HEK293 (cell line): ENCODE measurements around the gene WASL.
"Not testable (repeated sequence)": the region's sequence is repeated elsewhere in the genome, so short reads cannot be mapped to it uniquely, and the experiment has no call there.

Source experiments
- CTCF ChIA-PET: fragments of 350-600 bp; formaldehyde crosslinking; extraction: SDS; loops from one replicate; lab custom pipeline; 2021; ENCODE audit warnings: antibody characterized with exemption; lab: Yijun Ruan, JAX
- POLR2A ChIA-PET: fragments of 300-600 bp; formaldehyde crosslinking; extraction: SDS; loops from one replicate; lab custom pipeline; 2020; ENCODE audit warnings: antibody characterized with exemption, inconsistent platforms; lab: Yijun Ruan, JAX
- H3K27ac ChIP-seq: fragments of 200-500 bp; sonication (Bioruptor generic); 2 replicates; pipeline ENCODE4 v1.5.1; 2014; ENCODE audit warnings: low read depth, low read length, control low read depth, inconsistent platforms; ENCODE audit errors: extremely low read depth
- H3K36me3 ChIP-seq, 2 experiments: fragments of 200-500 bp in 1 of 2; sonication (Bioruptor generic) in 1 of 2; 1 replicate in 1 of 2; 2 replicates in 1 of 2; pipeline ENCODE4 v1.5.1; 2014 to 2017; ENCODE audit warnings: inconsistent platforms in 2 of 2, low read length in 2 of 2; ENCODE audit not compliant: control insufficient read depth in 2 of 2, insufficient read depth in 1 of 2
- H3K4me1 ChIP-seq: fragments of 200-500 bp; sonication (Bioruptor generic); 2 replicates; pipeline ENCODE4 v1.5.1; 2014; ENCODE audit warnings: mild to moderate bottlenecking, low read length, inconsistent platforms; ENCODE audit not compliant: control insufficient read depth, insufficient read depth
- H3K4me3 ChIP-seq: 2 replicates; pipeline ENCODE4 v1.5.1; 2011; ENCODE audit warnings: low read depth, mild to moderate bottlenecking, control low read depth, low read length, moderate library complexity
- H3K9me3 ChIP-seq: fragments of 200-500 bp; sonication (Bioruptor generic); 2 replicates; pipeline ENCODE4 v1.5.1; 2014; ENCODE audit warnings: low read depth, low read length, inconsistent platforms; ENCODE audit not compliant: control insufficient read depth, insufficient read depth
- ATF2 ChIP-seq: fragments of 450-650 bp; formaldehyde crosslinking; IDR thresholded peaks from 2 replicates; pipeline ENCODE4 v1.5.1; 2016; ENCODE audit warnings: missing biosample characterization, missing genetic modification characterization, low read depth
- GFI1B ChIP-seq: fragments of 450-650 bp; formaldehyde crosslinking; IDR thresholded peaks from 2 replicates; pipeline ENCODE4 v1.5.1; 2016; ENCODE audit warnings: missing biosample characterization, missing genetic modification characterization
- IKZF3 ChIP-seq: fragments of 450-650 bp; IDR thresholded peaks from 2 replicates; pipeline ENCODE4 v1.5.0; 2018; ENCODE audit warnings: missing biosample characterization, mild to moderate bottlenecking, missing genetic modification characterization, moderate library complexity
- PRDM1 ChIP-seq: fragments of 450-650 bp; formaldehyde crosslinking; IDR thresholded peaks from 2 replicates; pipeline ENCODE4; 2016; ENCODE audit warnings: missing biosample characterization, missing genetic modification characterization
- SETDB1 ChIP-seq: IDR thresholded peaks from one replicate; pipeline ENCODE4 v1.6.1; 2017; ENCODE audit warnings: mild to moderate bottlenecking, low read length, moderate library complexity, mixed read lengths; ENCODE audit not compliant: insufficient read length
- SP2 ChIP-seq: fragments of 450-650 bp; formaldehyde crosslinking; IDR thresholded peaks from 2 replicates; pipeline ENCODE4 v1.5.1; 2016; ENCODE audit warnings: missing biosample characterization, missing genetic modification characterization
- TSHZ1 ChIP-seq: fragments of 450-650 bp; formaldehyde crosslinking; IDR thresholded peaks from 2 replicates; pipeline ENCODE4 v1.5.1; 2016; ENCODE audit warnings: missing biosample characterization, missing genetic modification characterization, borderline replicate concordance
- ZNF157 ChIP-seq: fragments of 450-650 bp; formaldehyde crosslinking; IDR thresholded peaks from 2 replicates; pipeline ENCODE4 v1.5.1; 2016; ENCODE audit warnings: missing biosample characterization, missing genetic modification characterization
- ZNF202 ChIP-seq: fragments of 450-650 bp; formaldehyde crosslinking; IDR thresholded peaks from 2 replicates; pipeline ENCODE4 v1.5.1; 2016; ENCODE audit warnings: missing biosample characterization, missing genetic modification characterization, borderline replicate concordance
- ZNF214 ChIP-seq: fragments of 450-650 bp; formaldehyde crosslinking; IDR thresholded peaks from 2 replicates; pipeline ENCODE4 v1.5.1; 2017; ENCODE audit warnings: missing biosample characterization, mild to moderate bottlenecking, missing genetic modification characterization, borderline replicate concordance
- ZNF248 ChIP-seq: fragments of 450-650 bp; formaldehyde crosslinking; IDR thresholded peaks from 2 replicates; pipeline ENCODE4 v1.5.1; 2017; ENCODE audit warnings: missing biosample characterization, missing genetic modification characterization
- ZNF510 ChIP-seq: fragments of 450-650 bp; formaldehyde crosslinking; IDR thresholded peaks from 2 replicates; pipeline ENCODE4 v1.5.1; 2018; ENCODE audit warnings: mild to moderate bottlenecking, missing genetic modification characterization, missing biosample characterization; ENCODE audit not compliant: insufficient replicate concordance
- ZNF521 ChIP-seq: fragments of 450-650 bp; formaldehyde crosslinking; IDR thresholded peaks from 2 replicates; pipeline ENCODE4 v1.5.1; 2017; ENCODE audit warnings: missing biosample characterization, mild to moderate bottlenecking, missing genetic modification characterization
- ZNF560 ChIP-seq: fragments of 450-650 bp; formaldehyde crosslinking; IDR thresholded peaks from 2 replicates; pipeline ENCODE4 v1.5.1; 2017; ENCODE audit warnings: missing biosample characterization, missing genetic modification characterization, borderline replicate concordance
- ZNF585B ChIP-seq: fragments of 450-650 bp; formaldehyde crosslinking; IDR thresholded peaks from 2 replicates; pipeline ENCODE4 v1.5.1; 2016; ENCODE audit warnings: missing biosample characterization, missing genetic modification characterization
- ZNF768 ChIP-seq: fragments of 450-650 bp; formaldehyde crosslinking; IDR thresholded peaks from 2 replicates; pipeline ENCODE4 v1.5.1; 2018; ENCODE audit warnings: missing biosample characterization, mild to moderate bottlenecking, missing genetic modification characterization
- ZNF837 ChIP-seq: fragments of 450-650 bp; formaldehyde crosslinking; IDR thresholded peaks from 2 replicates; pipeline ENCODE4 v1.5.1; 2016; ENCODE audit warnings: missing biosample characterization, missing genetic modification characterization
- TF ChIP-seq, protein P1 (sequence below): fragments of 450-650 bp; formaldehyde crosslinking; IDR thresholded peaks from 2 replicates; pipeline ENCODE4 v1.5.1; 2016; ENCODE audit warnings: missing biosample characterization, missing genetic modification characterization

WASL gene

GRCh38 chr7:123737168-123737674 lies 11.6 kb downstream of the WASL start:
- not testable (repeated sequence) for H3K4me3 ChIP-seq, H3K9me3 ChIP-seq, H3K27ac ChIP-seq
- POLR2A ChIA-PET, result interaction anchor here (0.6 to 2.5 kb wide), 2 partner anchors 11 to 212 kb away, joined by 3 to 11 read pairs; partner anchors contain the start of gene WASL
- CTCF ChIA-PET, result interaction anchor here (0.7 to 0.8 kb wide), 3 partner anchors 9 to 36 kb away, joined by 3 read pairs; no protein-coding TSS in a partner anchor
- peak; percentile 57; the same call in 1 of the 2 replicates for TF ChIP-seq ZNF202 (tag by site-specific recombination)
- TF ChIP-seq, all 188 proteins: peak for 1; not testable (repeated sequence) for 187
- not testable (repeated sequence) for H3K4me1 ChIP-seq, H3K36me3 ChIP-seq

- Histone ChIP-seq H3K9me3 (no peaks in the 10 kb centered on the region), H3K27ac (no peak overlapping the region), H3K4me3 (no peak overlapping the region), H3K36me3 (no peaks in the 10 kb centered on the region), H3K4me1 (no peaks in the 10 kb centered on the region)
- ChIA-PET CTCF (interaction anchor here (0.6 to 0.7 kb wide), 2 partner anchors 48 to 130 kb away, joined by 3 read pairs; no protein-coding TSS in a partner anchor), POLR2A (interaction anchor here (2.0 kb wide), 1 partner anchor 14 kb away, joined by 13 read pairs; the partner anchor contains the start of gene WASL)
- no peak for TF ChIP-seq ZNF837 (tag by site-specific recombination)
- peak; percentile 70 for TF ChIP-seq SETDB1
- peak; percentile 92 for TF ChIP-seq ZNF585B (tag by site-specific recombination)
- TF ChIP-seq ATF2, result no peak
- TF ChIP-seq ZNF521 (tag by site-specific recombination), result no peak
- TF ChIP-seq GFI1B (tag by site-specific recombination), result no peak
These were observed 13.3 kb downstream of the WASL start for GRCh38 chr7:123735539-123735938.

- ChIA-PET CTCF (no interaction called here), POLR2A (interaction anchor here (2.0 kb wide), 1 partner anchor 15 kb away, joined by 13 read pairs; the partner anchor contains the start of gene WASL)
- Histone ChIP-seq H3K4me3 (no peak overlapping the region), H3K36me3 (no peaks in the 10 kb centered on the region), H3K27ac (no peak overlapping the region), H3K9me3 (no peaks in the 10 kb centered on the region), H3K4me1 (no peaks in the 10 kb centered on the region)
- TF ChIP-seq, protein P1, sequence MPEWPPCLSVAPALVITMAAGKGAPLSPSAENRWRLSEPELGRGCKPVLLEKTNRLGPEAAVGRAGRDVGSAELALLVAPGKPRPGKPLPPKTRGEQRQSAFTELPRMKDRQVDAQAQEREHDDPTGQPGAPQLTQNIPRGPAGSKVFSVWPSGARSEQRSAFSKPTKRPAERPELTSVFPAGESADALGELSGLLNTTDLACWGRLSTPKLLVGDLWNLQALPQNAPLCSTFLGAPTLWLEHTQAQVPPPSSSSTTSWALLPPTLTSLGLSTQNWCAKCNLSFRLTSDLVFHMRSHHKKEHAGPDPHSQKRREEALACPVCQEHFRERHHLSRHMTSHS, result no peak
- no peak for TF ChIP-seq ZNF510 (tag by site-specific recombination)
- no peak for TF ChIP-seq ZNF157 (tag by site-specific recombination)
- no peak for TF ChIP-seq SP2 (tag by site-specific recombination)
- TF ChIP-seq IKZF3 (tag by site-specific recombination), result no peak
- TF ChIP-seq ZNF768, result no peak
- no peak for TF ChIP-seq ZNF560
- no peak for TF ChIP-seq ZNF214 (tag by site-specific recombination)
- no peak for TF ChIP-seq PRDM1 (tag by site-specific recombination)
- no peak for TF ChIP-seq ZNF248
- no peak for TF ChIP-seq TSHZ1 (tag by site-specific recombination)
These were observed 14.3 kb downstream of the WASL start for GRCh38 chr7:123734498-123734897.
